GM23248 (cell line): ENCODE data around the gene ZBTB34.

Experiments used
- EZH2 ChIP-seq: fragments of 200-600 bp; sonication (generic); IDR thresholded peaks from 2 replicates; pipeline ENCODE4 v1.6.1; 2018; ENCODE audit warnings: antibody characterized with exemption, mild to moderate bottlenecking; ENCODE audit not compliant: insufficient read depth, poor library complexity, severe bottlenecking
- EZH2phosphoT487 ChIP-seq: fragments of 200-600 bp; sonication (generic); IDR thresholded peaks from 2 replicates; pipeline ENCODE4 v1.6.1; 2018; ENCODE audit warnings: antibody characterized with exemption, moderate library complexity, mild to moderate bottlenecking, low read depth; ENCODE audit not compliant: insufficient read depth

- TF ChIP-seq EZH2 = no peak
- TF ChIP-seq EZH2phosphoT487 = no peak
These were observed 41.0 kb upstream of the ZBTB34 start for GRCh38 chr9:126819482-126819881.
